Thyroid gland (tissue), 4 donors: Measurements from ENCODE around the gene TCP10L. TPM values are rescaled to one million over a fixed set of nuclear protein-coding genes. Genes with fewer than 3 reads are reported as not detected.

Source experiments
- DNase-seq, 2 donors: peaks; one replicate each; pipeline ENCODE4 v3.0.0-alpha.2; 2019
- H3K27ac ChIP-seq, 3 donors: fragments of 200-600 bp; sonication (generic); 1 replicate in 2 of 3; 2 replicates in 1 of 3; pipeline ENCODE4 v1.5.1; 2016 to 2019; ENCODE audit warnings: mild to moderate bottlenecking in 1 of 3, moderate library complexity in 1 of 3
- H3K27me3 ChIP-seq: fragments of 200-600 bp; sonication (generic); one replicate; pipeline ENCODE4 v1.5.1; 2019
- H3K36me3 ChIP-seq, 2 donors: fragments of 200-600 bp; sonication (generic); one replicate each; pipeline ENCODE4 v1.5.1; 2016 to 2019
- H3K4me1 ChIP-seq, 2 donors: fragments of 200-600 bp; sonication (generic); one replicate each; pipeline ENCODE4 v1.5.1; 2017 to 2019
- H3K4me3 ChIP-seq, 3 donors: fragments of 200-600 bp; sonication (generic); replicated peaks in 1 of 3; 1 replicate in 2 of 3; 2 replicates in 1 of 3; pipeline ENCODE4 v1.5.1; 2016; ENCODE audit warnings: mild to moderate bottlenecking in 1 of 3
- H3K9me3 ChIP-seq: fragments of 200-600 bp; sonication (generic); one replicate; pipeline ENCODE4 v1.5.1; 2017
- POLR2A ChIP-seq, 2 donors: fragments of 450-650 bp; IDR thresholded peaks; one replicate each; pipeline ENCODE4 v1.6.1; 2017; ENCODE audit warnings: antibody characterized with exemption in 2 of 2, mild to moderate bottlenecking in 2 of 2, moderate library complexity in 1 of 2
- WGBS, 2 donors: methylation state at CpG; one replicate each; pipeline ENCODE4 v1.1.5; 2017; 5-methylcytosine and 5-hydroxymethylcytosine counted together
- intact Hi-C: fragments of 100-400 bp; cut with DNase I; formaldehyde crosslinking; loops from one replicate; pipeline ENCODE4 v1.15.1; 2023
- total RNA-seq, 4 donors: library from RNA; depleted of rRNA; stranded (reverse); fragments of >200 nt; gene quantifications; one replicate each; pipeline ENCODE4 v1.2.3, GENCODE V29; 2016
- TF ChIP-seq, protein P1 (sequence below), 6 experiments: fragments of 200-600 bp in 3 of 6; fragments of 450-650 bp in 3 of 6; sonication (generic) in 3 of 6; IDR thresholded peaks; one replicate each; pipeline ENCODE4 v1.5.1; 2016 to 2019; ENCODE audit warnings: antibody characterized with exemption in 6 of 6, mild to moderate bottlenecking in 2 of 6, inconsistent platforms in 1 of 6, moderate library complexity in 1 of 6

Gene TCP10L
- total RNA-seq, 4 donors from 2014 or later = 0.29 to 2.9 (median 0.73) TPM

DNA sequence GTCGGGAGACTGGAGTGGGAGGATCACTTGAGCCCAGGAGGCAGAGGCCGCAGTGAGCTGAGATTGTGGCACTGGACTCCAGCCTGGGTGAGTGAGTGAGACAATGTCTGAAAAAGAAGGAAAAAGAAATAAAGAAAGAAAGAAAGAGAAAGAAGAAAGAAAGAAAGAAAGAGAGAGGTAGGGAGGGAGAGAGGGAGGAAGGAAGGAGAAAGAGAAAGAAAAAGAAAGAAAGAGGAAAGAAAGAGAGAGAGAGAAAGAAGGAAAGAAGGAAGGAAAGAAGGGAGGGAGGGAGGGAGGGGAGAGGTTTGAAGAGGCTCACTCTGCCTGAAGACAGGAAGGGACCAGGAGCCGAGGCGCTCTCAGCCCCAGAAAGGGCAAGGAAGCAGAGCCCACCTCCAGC, 4.8 kb upstream of the TCP10L start:
- intact Hi-C loops = no loop called here

DNA sequence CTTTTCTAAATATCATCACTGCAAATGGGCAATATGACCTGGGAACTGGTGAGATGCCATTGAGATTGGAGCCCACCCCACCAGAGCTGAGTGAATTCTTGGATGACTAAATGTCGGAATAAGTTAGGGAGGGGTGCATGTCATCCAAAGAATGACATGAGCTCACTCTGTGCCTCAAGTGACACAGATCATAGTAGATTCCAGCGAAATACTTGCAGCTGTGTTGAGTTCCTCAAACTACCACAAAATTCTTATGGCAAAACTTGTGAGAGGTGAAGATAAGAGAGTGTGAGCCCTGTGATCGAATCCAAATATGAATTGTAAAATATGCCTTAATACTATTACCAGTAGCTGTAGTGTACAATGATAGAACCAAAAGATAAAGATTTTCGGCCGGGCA, 2.3 kb upstream of the TCP10L start:
- TF ChIP-seq, protein P1, sequence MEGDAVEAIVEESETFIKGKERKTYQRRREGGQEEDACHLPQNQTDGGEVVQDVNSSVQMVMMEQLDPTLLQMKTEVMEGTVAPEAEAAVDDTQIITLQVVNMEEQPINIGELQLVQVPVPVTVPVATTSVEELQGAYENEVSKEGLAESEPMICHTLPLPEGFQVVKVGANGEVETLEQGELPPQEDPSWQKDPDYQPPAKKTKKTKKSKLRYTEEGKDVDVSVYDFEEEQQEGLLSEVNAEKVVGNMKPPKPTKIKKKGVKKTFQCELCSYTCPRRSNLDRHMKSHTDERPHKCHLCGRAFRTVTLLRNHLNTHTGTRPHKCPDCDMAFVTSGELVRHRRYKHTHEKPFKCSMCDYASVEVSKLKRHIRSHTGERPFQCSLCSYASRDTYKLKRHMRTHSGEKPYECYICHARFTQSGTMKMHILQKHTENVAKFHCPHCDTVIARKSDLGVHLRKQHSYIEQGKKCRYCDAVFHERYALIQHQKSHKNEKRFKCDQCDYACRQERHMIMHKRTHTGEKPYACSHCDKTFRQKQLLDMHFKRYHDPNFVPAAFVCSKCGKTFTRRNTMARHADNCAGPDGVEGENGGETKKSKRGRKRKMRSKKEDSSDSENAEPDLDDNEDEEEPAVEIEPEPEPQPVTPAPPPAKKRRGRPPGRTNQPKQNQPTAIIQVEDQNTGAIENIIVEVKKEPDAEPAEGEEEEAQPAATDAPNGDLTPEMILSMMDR (IDR thresholded peaks at IDR 0.05) = no peak
- no peak for TF ChIP-seq POLR2A (IDR thresholded peaks at IDR 0.05)
- intact Hi-C loops = no loop called here
- WGBS, 2 donors = 96 to 97% methylated on average over 5 of the region's 5 CpGs
- DNase-seq = no peak
- Histone ChIP-seq H3K9me3 (no peaks in the 10 kb centered on the region), H3K4me1 (no peaks in the 10 kb centered on the region), H3K4me3 (no peak overlapping the region), H3K27me3 (no peaks in the 10 kb centered on the region), H3K36me3 (no peaks in the 10 kb centered on the region), H3K27ac (no peak overlapping the region)

More for the DNA sequence above, 4.8 kb upstream of the TCP10L start:
- DNase-seq = no peak
- no peak overlapping the region for H3K4me3 ChIP-seq
- H3K36me3 ChIP-seq = no peaks in the 10 kb centered on the region
- H3K27ac ChIP-seq = no peak overlapping the region
- TF ChIP-seq POLR2A (IDR thresholded peaks at IDR 0.05) = no peak
- TF ChIP-seq, protein P1 (IDR thresholded peaks at IDR 0.05) = no peak
- WGBS, 2 donors = 84 to 86% methylated on average over 4 of the region's 4 CpGs
- H3K27me3 ChIP-seq = no peaks in the 10 kb centered on the region
- H3K4me1 ChIP-seq = no peaks in the 10 kb centered on the region
- no peaks in the 10 kb centered on the region for H3K9me3 ChIP-seq

DNA sequence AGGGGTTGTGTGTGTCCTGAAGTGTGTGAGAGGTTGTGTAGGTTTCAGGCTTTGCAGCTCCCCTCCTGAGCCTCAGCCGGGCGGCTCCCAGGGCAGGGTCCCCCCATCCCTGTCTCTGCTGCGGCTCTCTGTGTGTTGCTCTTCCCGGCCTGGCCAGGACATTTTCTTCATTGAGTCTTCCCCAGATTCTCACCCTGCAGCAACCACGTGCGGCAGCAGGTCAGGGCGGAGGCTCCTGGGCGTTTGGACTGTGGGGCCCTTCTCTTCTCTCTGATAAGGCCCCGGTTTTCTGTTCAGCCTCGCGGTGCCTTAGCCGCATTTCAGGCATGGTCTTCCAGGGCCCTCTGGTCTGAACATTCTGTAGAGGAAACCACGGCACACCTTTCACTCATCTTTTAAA, 1.8 kb upstream of the TCP10L start:
- 84% methylated on average over 11 to 13 of the region's 13 CpGs for WGBS, 2 donors
- no peak for TF ChIP-seq POLR2A (IDR thresholded peaks at IDR 0.05)
- TF ChIP-seq, protein P1 (IDR thresholded peaks at IDR 0.05) = no peak
- Histone ChIP-seq H3K4me3 (no peak overlapping the region), H3K9me3 (no peaks in the 10 kb centered on the region), H3K4me1 (no peaks in the 10 kb centered on the region), H3K27me3 (no peaks in the 10 kb centered on the region), H3K27ac (no peak overlapping the region), H3K36me3 (no peaks in the 10 kb centered on the region)
- no peak for DNase-seq
- intact Hi-C loops = no loop called here

DNA sequence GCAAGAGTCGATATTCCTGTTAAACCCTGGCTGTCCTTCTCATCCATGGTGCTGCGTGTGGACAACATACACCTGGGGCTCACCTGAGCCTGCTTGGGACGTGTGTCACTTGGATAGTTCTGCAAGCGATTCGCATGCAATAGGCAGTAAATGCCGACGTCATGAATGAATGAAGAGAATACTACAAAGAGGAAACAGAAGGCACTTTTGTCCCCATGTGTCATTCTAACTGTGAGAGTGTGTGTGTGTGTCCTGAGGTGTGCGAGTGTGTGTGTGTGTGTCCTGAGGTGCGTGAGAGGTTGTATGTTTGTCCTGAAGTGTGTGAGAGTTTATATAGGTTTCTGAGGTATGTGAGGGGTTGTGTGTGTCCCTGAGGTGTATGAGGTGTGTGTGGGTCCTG, 647 bp upstream of the TCP10L start:
- Histone ChIP-seq H3K9me3 (no peaks in the 10 kb centered on the region), H3K36me3 (no peaks in the 10 kb centered on the region), H3K27me3 (no peaks in the 10 kb centered on the region), H3K4me1 (no peaks in the 10 kb centered on the region), H3K27ac (no peak overlapping the region), H3K4me3 (no peak overlapping the region)
- 88 to 93% methylated on average over 9 of the region's 9 CpGs for WGBS, 2 donors
- intact Hi-C loops = no loop called here
- TF ChIP-seq, protein P1 (IDR thresholded peaks at IDR 0.05) = no peak
- no peak for TF ChIP-seq POLR2A (IDR thresholded peaks at IDR 0.05)
- DNase-seq = no peak

DNA sequence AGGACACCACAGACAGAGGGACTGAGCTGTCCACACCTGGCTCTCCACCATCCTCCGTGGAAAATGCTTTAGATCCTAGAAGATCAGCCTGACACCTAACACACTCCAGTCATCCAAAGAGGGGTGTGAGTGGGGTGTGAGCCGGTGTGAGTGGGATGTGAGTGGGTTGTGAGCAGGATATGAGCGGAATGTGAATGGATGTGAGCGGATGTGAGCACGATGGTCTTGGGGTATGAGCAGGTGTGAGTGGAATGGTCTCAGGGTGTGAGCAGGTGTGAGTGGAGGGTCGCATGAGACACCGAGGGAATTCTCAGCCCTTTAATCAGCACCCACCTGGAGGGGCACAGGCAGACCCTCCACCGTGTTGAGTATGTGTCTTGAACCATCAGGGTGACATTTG, 851 bp downstream of the TCP10L start:
- no peak overlapping the region for H3K4me3 ChIP-seq
- TF ChIP-seq, protein P1 (IDR thresholded peaks at IDR 0.05) = no peak
- no peak for TF ChIP-seq POLR2A (IDR thresholded peaks at IDR 0.05)
- no peak for DNase-seq
- no peaks in the 10 kb centered on the region for H3K9me3 ChIP-seq
- no peaks in the 10 kb centered on the region for H3K36me3 ChIP-seq
- 90 to 93% methylated on average over 8 of the region's 8 CpGs for WGBS, 2 donors
- H3K27me3 ChIP-seq = no peaks in the 10 kb centered on the region
- intact Hi-C loops = no loop called here
- H3K27ac ChIP-seq = no peak overlapping the region
- no peaks in the 10 kb centered on the region for H3K4me1 ChIP-seq
